Right cardiac atrium (tissue), 5 donors: Measurements from ENCODE around the gene COLQ. TPM values are rescaled to one million over a fixed set of nuclear protein-coding genes. Genes with fewer than 3 reads are reported as not detected.
"Not testable (repeated sequence)": the region's sequence is repeated elsewhere in the genome, so short reads cannot be mapped to it uniquely, and the experiment has no call there.

Experiments
- ATAC-seq, 2 donors: fragments of 200-7000 bp; cut with Tn5 transposase; one replicate each; pipeline versions ENCODE4 v1.8.0 to v1.9.1; 2020; ENCODE audit warnings: moderate library complexity in 2 of 2, mild to moderate bottlenecking in 1 of 2
- DNase-seq, 3 donors: peaks; one replicate each; pipeline ENCODE4 v3.0.0-alpha.2; 2020
- H3K27ac ChIP-seq: one replicate; pipeline ENCODE4 v1.5.1; 2013; ENCODE audit warnings: mild to moderate bottlenecking, low read length, control low read depth, moderate library complexity
- H3K27me3 ChIP-seq: one replicate; pipeline ENCODE4 v1.6.1; 2013; ENCODE audit not compliant: control insufficient read depth, insufficient read depth
- H3K4me1 ChIP-seq: one replicate; pipeline ENCODE4 v1.6.1; 2013; ENCODE audit warnings: low read length; ENCODE audit not compliant: control insufficient read depth, insufficient read depth
- H3K4me3 ChIP-seq: one replicate; pipeline ENCODE4 v1.5.1; 2013; ENCODE audit warnings: low read length, control low read depth
- H3K9me3 ChIP-seq: one replicate; pipeline ENCODE4 v1.6.1; 2013; ENCODE audit warnings: low read length; ENCODE audit not compliant: control insufficient read depth
- WGBS: extraction: QIAGEN DNeasy Blood & Tissue Kit; methylation state at CpG from one replicate; pipeline ENCODE4 v1.1.7; 2013; 5-methylcytosine and 5-hydroxymethylcytosine counted together
- intact Hi-C, 4 donors: fragments of 100-400 bp; cut with DNase I; formaldehyde crosslinking; loops; one replicate each; pipeline versions ENCODE4 v1.11.0 to v1.14.0; 2022 to 2023
- polyA plus RNA-seq: library from polyadenylated mRNA; stranded (reverse); fragments of 200-250 nt; gene quantifications from one replicate; pipeline ENCODE4 v1.2.3, GENCODE V29; 2013
- total RNA-seq, 4 donors: library from RNA; stranded (reverse); fragmentation: NEBNext Ultra II Directional; extraction: Animal tissue kit (Norgen Biotek cat#: 25700); gene quantifications; one replicate each; pipeline ENCODE4 v1.2.1, GENCODE V29; 2021
- donor health status: healthy with polysubstance abuse.
- donor health status: DM: no; HTN: yes; CAD: no.
- donor health status: DM: no; HTN: no; CAD: no.
- donor health status: DM: no; HTN: yes; CAD: no; lungs with severe emphysema.
- donor health status: DM: yes; HTN: yes; CAD: no.

The COLQ gene
- total and polyA plus RNA-seq, 5 donors: 1.7 to 18.9 (median 3.9) TPM

GRCh38 chr3:15427182-15427880 is 94.2 kb downstream of the COLQ start, which contains the start of the genes EAF1 and METTL6:
EAF1 (plus strand) TSS chr3:15427598; CDS start chr3:15427780, 182 bp downstream.
METTL6 (minus strand) TSS chr3:15427544; CDS start chr3:15426511, 1,033 bp downstream.
- DNase-seq (peak; percentile 90 to 94 (median 93)), ATAC-seq (peak; percentile 96 to 97)
- under 1% methylated on average over 52 of the region's 52 CpGs for WGBS
- H3K4me1 ChIP-seq: peaks cover 4% of the 10 kb centered on the region
- peak within 1 kb of the TSS; percentile 83 for H3K27ac ChIP-seq
- H3K4me3 ChIP-seq: peak within 1 kb of the TSS; percentile 93
- intact Hi-C loops: loop anchor here in 1 of 4 donors (5.0 kb wide), 1 partner anchor 130 kb away; no protein-coding TSS in a partner anchor
- no peaks in the 10 kb centered on the region for H3K27me3 ChIP-seq
- H3K9me3 ChIP-seq: no peaks in the 10 kb centered on the region

- intact Hi-C loops: loop anchor here in 1 of 4 donors (5.0 kb wide), 1 partner anchor 131 kb away; no protein-coding TSS in a partner anchor
- Histone ChIP-seq H3K4me3 (peak overlapping the region; percentile 93), H3K27ac (no peak overlapping the region), H3K27me3 (no peaks in the 10 kb centered on the region), H3K9me3 (no peaks in the 10 kb centered on the region), H3K4me1 (peaks cover 4% of the 10 kb centered on the region)
- DNase-seq (no peak), ATAC-seq (no peak)
- 47% methylated on average over 16 of the region's 16 CpGs for WGBS
Observed at GRCh38 chr3:15426579-15427118, 94.9 kb downstream of the COLQ start.

GRCh38 chr3:15420871-15421270 is 100.6 kb downstream of the COLQ start:
- intact Hi-C loops: no loop called here
- WGBS: 78% methylated on average over 4 of the region's 4 CpGs

GRCh38 chr3:15410966-15411365 is 110.5 kb downstream of the COLQ start:
- H3K4me1 ChIP-seq, H3K27me3 ChIP-seq: not testable (repeated sequence)

More at GRCh38 chr3:15420871-15421270, 100.6 kb downstream of the COLQ start:
- Histone ChIP-seq H3K9me3 (no peaks in the 10 kb centered on the region), H3K27me3 (no peaks in the 10 kb centered on the region), H3K4me3 (no peak overlapping the region), H3K27ac (no peak overlapping the region), H3K4me1 (no peaks in the 10 kb centered on the region)
- ATAC-seq (no peak), DNase-seq (no peak)

GRCh38 chr3:15409774-15410173 is 111.7 kb downstream of the COLQ start:
- intact Hi-C loops: loop anchor here in 2 of 4 donors (5.0 to 10.0 kb wide), 2 partner anchors 205 to 212 kb away; partner anchors contain the start of gene CAPN7 (in 1 of the 2)
- DNase-seq (no peak), ATAC-seq (no peak)
- H3K9me3 ChIP-seq: no peaks in the 10 kb centered on the region
- H3K4me3 ChIP-seq: no peak overlapping the region
- H3K4me1 ChIP-seq: no peaks in the 10 kb centered on the region
- 97% methylated on average over 2 of the region's 2 CpGs for WGBS
- H3K27ac ChIP-seq: no peak overlapping the region
- H3K27me3 ChIP-seq: no peaks in the 10 kb centered on the region

More at GRCh38 chr3:15410966-15411365, 110.5 kb downstream of the COLQ start:
- H3K4me3 ChIP-seq, H3K27ac ChIP-seq, DNase-seq, ATAC-seq, H3K9me3 ChIP-seq, intact Hi-C loops: not testable (repeated sequence)
- whole genome bisulfite sequencing: 92% methylated on average over 7 of the region's 7 CpGs

GRCh38 chr3:15409239-15409638 is 112.3 kb downstream of the COLQ start:
- ATAC-seq (no peak), DNase-seq (no peak)
- no peak overlapping the region for H3K4me3 ChIP-seq
- intact Hi-C loops: loop anchor here in 2 of 4 donors (5.0 to 10.0 kb wide), 2 partner anchors 204 to 212 kb away; partner anchors contain the start of gene CAPN7 (in 1 of the 2)
- no peak overlapping the region for H3K27ac ChIP-seq
- no peaks in the 10 kb centered on the region for H3K4me1 ChIP-seq
- 78% methylated on average over 3 of the region's 3 CpGs for WGBS
- no peaks in the 10 kb centered on the region for H3K27me3 ChIP-seq
- no peaks in the 10 kb centered on the region for H3K9me3 ChIP-seq

GRCh38 chr3:15405448-15406050 is 116.0 kb downstream of the COLQ start:
- Histone ChIP-seq H3K27me3 (no peaks in the 10 kb centered on the region), H3K27ac (no peak overlapping the region), H3K4me1 (no peaks in the 10 kb centered on the region), H3K4me3 (no peak overlapping the region), H3K9me3 (no peaks in the 10 kb centered on the region)
- intact Hi-C loops: loop anchor here in 2 of 4 donors (5.0 to 10.0 kb wide), 2 partner anchors 201 to 208 kb away; partner anchors contain the start of gene CAPN7 (in 1 of the 2)
- ATAC-seq (peak; percentile 64 to 72), DNase-seq (no peak)
- WGBS: 34% methylated on average over 3 of the region's 3 CpGs

GRCh38 chr3:15404767-15405166 is 116.7 kb downstream of the COLQ start:
- DNase-seq (no peak), ATAC-seq (no peak)
- Histone ChIP-seq H3K4me3 (no peak overlapping the region), H3K9me3 (no peaks in the 10 kb centered on the region), H3K27me3 (no peaks in the 10 kb centered on the region), H3K4me1 (no peaks in the 10 kb centered on the region), H3K27ac (no peak overlapping the region)
- 86% methylated on average over 1 of the region's 1 CpG for WGBS
- intact Hi-C loops: loop anchor here in 2 of 4 donors (5.0 to 10.0 kb wide), 2 partner anchors 200 to 207 kb away; partner anchors contain the start of gene CAPN7 (in 1 of the 2)

GRCh38 chr3:15403965-15404364 is 117.5 kb downstream of the COLQ start:
- no peaks in the 10 kb centered on the region for H3K9me3 ChIP-seq
- H3K4me3 ChIP-seq: no peak overlapping the region
- WGBS: 73% methylated on average over 3 of the region's 3 CpGs
- intact Hi-C loops: loop anchor here in 1 of 4 donors (10.0 kb wide), 1 partner anchor 199 kb away; the partner anchor contains the start of gene CAPN7
- H3K27ac ChIP-seq: no peak overlapping the region
- no peak for DNase-seq
- H3K4me1 ChIP-seq: no peaks in the 10 kb centered on the region
- H3K27me3 ChIP-seq: no peaks in the 10 kb centered on the region
- no peak for ATAC-seq

- WGBS: 40% methylated on average over 3 of the region's 3 CpGs
- Histone ChIP-seq H3K9me3 (no peaks in the 10 kb centered on the region), H3K27me3 (no peaks in the 10 kb centered on the region), H3K27ac (no peak overlapping the region), H3K4me1 (no peaks in the 10 kb centered on the region), H3K4me3 (no peak overlapping the region)
- ATAC-seq: peak in 1 of 2 donors; percentile 44
- peak in 1 of 3 donors; percentile 44 for DNase-seq
- intact Hi-C loops: loop anchor here in 1 of 4 donors (10.0 kb wide), 1 partner anchor 199 kb away; the partner anchor contains the start of gene CAPN7
Observed at GRCh38 chr3:15403495-15403894, 118.0 kb downstream of the COLQ start.
